Fibroblast of lung (primary cell): ENCODE results near the gene SLC1A4. TPM values are rescaled to one million over a fixed set of nuclear protein-coding genes. Genes with fewer than 3 reads are reported as not detected.

Experiments used
- DNase-seq, 2 donors: peaks; one replicate each; pipeline versions ENCODE4 v3.0.0 to v3.0.0-alpha.2; 2010; ENCODE audit warnings: low read depth in 2 of 2
- H2AFZ ChIP-seq: 2 replicates; pipeline ENCODE4 v1.5.1; 2012; ENCODE audit warnings: low read length, control low read depth, inconsistent platforms
- H3K27ac ChIP-seq: 2 replicates; pipeline ENCODE4 v1.5.1; 2011; ENCODE audit warnings: low read length, control low read depth; ENCODE audit not compliant: insufficient read depth
- H3K27me3 ChIP-seq: 2 replicates; pipeline ENCODE4 v1.5.1; 2011; ENCODE audit warnings: mild to moderate bottlenecking, low read length; ENCODE audit not compliant: control insufficient read depth, insufficient read depth
- H3K36me3 ChIP-seq: 2 replicates; pipeline ENCODE4 v1.5.1; 2011; ENCODE audit warnings: low read length; ENCODE audit not compliant: control insufficient read depth, insufficient read depth
- H3K4me1 ChIP-seq: 2 replicates; pipeline ENCODE4 v1.5.1; 2011; ENCODE audit warnings: low read length; ENCODE audit not compliant: control insufficient read depth, insufficient read depth; ENCODE audit errors: extremely low read depth
- H3K4me2 ChIP-seq: 2 replicates; pipeline ENCODE4 v1.5.1; 2011; ENCODE audit warnings: low read length, control low read depth; ENCODE audit not compliant: insufficient read depth; ENCODE audit errors: extremely low read depth
- H3K4me3 ChIP-seq, 4 experiments: fragments of 200-600 bp in 1 of 4; sonication (generic) in 1 of 4; replicated peaks in 1 of 4; 2 replicates each; pipeline ENCODE4 v1.5.1; 2011 to 2016; ENCODE audit warnings: low read length in 4 of 4, low read depth in 3 of 4, mild to moderate bottlenecking in 3 of 4, control low read depth in 2 of 4, inconsistent platforms in 1 of 4, mixed read lengths in 1 of 4; ENCODE audit not compliant: insufficient read depth in 1 of 4; ENCODE audit errors: control extremely low read depth in 1 of 4
- H3K79me2 ChIP-seq: 2 replicates; pipeline ENCODE4 v1.5.1; 2012; ENCODE audit warnings: mild to moderate bottlenecking, low read length, inconsistent platforms; ENCODE audit not compliant: control insufficient read depth, insufficient read depth
- H3K9ac ChIP-seq: 2 replicates; pipeline ENCODE4 v1.5.1; 2011; ENCODE audit warnings: mild to moderate bottlenecking, low read length, control low read depth; ENCODE audit not compliant: insufficient read depth
- H3K9me3 ChIP-seq: 2 replicates; pipeline ENCODE4 v1.5.1; 2012; ENCODE audit warnings: low read depth, low read length; ENCODE audit not compliant: control insufficient read depth, insufficient read depth
- H4K20me1 ChIP-seq: 2 replicates; pipeline ENCODE4 v1.5.1; 2011; ENCODE audit warnings: low read length; ENCODE audit not compliant: control insufficient read depth, insufficient read depth; ENCODE audit errors: extremely low read depth
- CTCF ChIP-seq, 2 donors: IDR thresholded peaks in 1 of 2; conservative IDR thresholded peaks in 1 of 2; 1 replicate in 1 of 2; 2 replicates in 1 of 2; pipeline ENCODE4 v1.5.1; 2011 to 2012; ENCODE audit warnings: low read length in 2 of 2, control low read depth in 1 of 2, inconsistent platforms in 1 of 2, low read depth in 1 of 2, mild to moderate bottlenecking in 1 of 2
- EZH2 ChIP-seq: IDR thresholded peaks from 2 replicates; pipeline ENCODE4 v1.5.1; 2012; ENCODE audit warnings: low read length, control low read depth, mild to moderate bottlenecking; ENCODE audit errors: missing control alignments
- polyA plus RNA-seq, 2 donors: library from polyadenylated mRNA; depleted of rRNA in 1 of 2; stranded (reverse) in 1 of 2; unstranded in 1 of 2; fragments of >200 nt; gene quantifications; 2 replicates each; pipeline ENCODE4 v1.2.1, GENCODE V29; 2011 to 2012; ENCODE audit warnings: missing spikeins in 1 of 2
- total RNA-seq: library from RNA; depleted of rRNA; stranded (reverse); fragments of >200 nt; gene quantifications from 2 replicates; pipeline ENCODE4 v1.2.1, GENCODE V29; 2014

SLC1A4 gene
- total and polyA plus RNA-seq, 2 donors (not counting 1 experiment from before 2014, with no cell fraction given): 4.9 to 20.8 TPM

GRCh38 chr2:65067806-65068553 lies 78.8 kb downstream of the SLC1A4 start:
- Histone ChIP-seq H3K36me3 (peaks cover 11% of the 10 kb centered on the region), H3K4me3 (no peak overlapping the region), H3K9ac (no peak overlapping the region), H3K27me3 (no peaks in the 10 kb centered on the region), H3K4me2 (no peak overlapping the region), H4K20me1 (no peaks in the 10 kb centered on the region), H3K9me3 (no peaks in the 10 kb centered on the region), H2AFZ (no peak overlapping the region), H3K27ac (no peak overlapping the region), H3K79me2 (peaks cover 8% of the 10 kb centered on the region), H3K4me1 (peaks cover 21% of the 10 kb centered on the region)
- DNase-seq: no peak
- no peak for TF ChIP-seq EZH2
- TF ChIP-seq CTCF (conservative IDR thresholded peaks at IDR 0.05 in 1 of 2, IDR thresholded peaks at IDR 0.05 in 1 of 2; ENCODE audit: low read depth in 1 of 2, low read length in 2 of 2): no peak

GRCh38 chr2:65069439-65069824 lies 80.2 kb downstream of the SLC1A4 start:
- DNase-seq: no peak
- no peaks in the 10 kb centered on the region for H4K20me1 ChIP-seq
- no peak overlapping the region for H3K27ac ChIP-seq

More at GRCh38 chr2:65069439-65069824, 80.2 kb downstream of the SLC1A4 start:
- H3K4me2 ChIP-seq: no peak overlapping the region
- H3K4me1 ChIP-seq: peaks cover 18% of the 10 kb centered on the region
- H3K27me3 ChIP-seq: no peaks in the 10 kb centered on the region
- H2AFZ ChIP-seq: no peak overlapping the region
- no peaks in the 10 kb centered on the region for H3K9me3 ChIP-seq
- H3K36me3 ChIP-seq: peaks cover 14% of the 10 kb centered on the region
- no peak for TF ChIP-seq CTCF (conservative IDR thresholded peaks at IDR 0.05 in 1 of 2, IDR thresholded peaks at IDR 0.05 in 1 of 2; ENCODE audit: low read depth in 1 of 2, low read length in 2 of 2)
- TF ChIP-seq EZH2: no peak
- peaks cover 5% of the 10 kb centered on the region for H3K79me2 ChIP-seq
- no peak overlapping the region for H3K9ac ChIP-seq
- no peak overlapping the region for H3K4me3 ChIP-seq
